ENCODE results near the gene ABI2. TPM values are rescaled to one million over a fixed set of nuclear protein-coding genes. Genes with fewer than 3 reads are reported as not detected.
"Not testable (repeated sequence)": the region's sequence is repeated elsewhere in the genome, so short reads cannot be mapped to it uniquely, and the experiment has no call there.

Gene ABI2
- total RNA-seq (2014; rRNA removed; shearing (Covaris generic)), result 37.2 and 50.4 TPM in 2 replicates

DNA sequence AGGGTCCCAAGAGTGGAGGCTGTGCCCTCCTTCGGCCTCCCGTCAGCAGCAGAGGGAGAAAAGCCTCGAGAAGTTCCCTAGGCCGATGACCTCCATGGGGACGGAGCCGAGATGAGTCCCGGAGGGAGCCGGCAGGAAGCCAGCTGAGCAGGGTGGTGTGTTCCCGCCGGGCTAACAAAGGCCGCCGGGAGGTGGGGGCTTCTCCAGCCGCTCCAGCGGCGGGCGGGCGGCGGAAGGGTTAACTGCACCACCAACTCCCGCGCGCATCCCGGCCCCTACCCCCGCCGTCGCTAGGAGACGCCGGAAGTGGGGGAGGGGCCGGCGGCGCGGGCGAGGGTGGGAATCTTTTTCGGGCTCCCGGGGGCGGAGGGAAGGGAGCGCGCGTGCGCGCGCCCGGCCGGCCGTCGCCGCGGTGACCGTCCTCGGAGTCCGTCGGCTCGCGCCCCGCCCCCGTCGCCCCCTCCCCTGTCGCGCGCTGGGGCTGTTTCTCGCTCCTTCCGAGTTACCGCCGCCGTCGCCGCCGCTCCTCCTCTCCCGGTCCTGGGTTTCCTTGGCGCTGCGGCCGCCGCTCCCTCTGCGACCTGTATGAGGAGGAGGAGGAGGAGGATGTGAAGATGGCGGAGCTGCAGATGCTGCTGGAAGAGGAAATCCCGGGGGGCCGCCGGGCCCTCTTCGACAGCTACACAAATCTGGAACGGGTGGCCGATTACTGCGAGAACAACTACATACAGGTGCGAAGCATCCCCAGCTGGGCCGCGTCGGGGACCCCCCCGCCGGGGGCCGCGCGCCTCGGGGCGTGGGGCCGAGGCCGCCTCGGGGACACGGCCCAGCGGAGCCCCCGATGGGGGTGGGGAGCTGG is at the start of gene ABI2:
Gene ABI2, plus strand, starts transcription at position 494 of the 859 bp plus-strand sequence. Its CDS starts 121 bp downstream, at position 615.
- peak; percentile 80 for DNase-seq (ENCODE audit: low read depth)

DNA sequence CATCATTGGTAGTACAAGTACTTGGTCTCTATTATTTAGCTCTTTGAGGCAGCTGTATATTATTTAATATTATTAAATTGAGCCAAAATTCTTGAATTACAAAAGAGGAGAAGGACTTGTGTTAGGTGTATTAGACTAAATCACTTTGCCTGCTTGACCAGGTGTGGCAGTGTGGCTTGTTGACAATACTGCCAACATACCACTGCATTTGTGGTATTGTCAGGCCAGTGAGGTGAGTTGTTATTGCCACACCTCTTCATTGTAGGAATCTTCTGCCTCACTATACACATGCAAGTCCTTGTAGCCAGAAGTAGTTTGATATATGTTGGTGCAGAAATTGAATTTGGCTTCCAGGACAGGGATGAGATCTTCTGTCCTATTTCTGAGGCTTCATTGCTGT is 48.9 kb upstream of the ABI2 start:
- peak; percentile 9 for DNase-seq (ENCODE audit: low read depth)

DNA sequence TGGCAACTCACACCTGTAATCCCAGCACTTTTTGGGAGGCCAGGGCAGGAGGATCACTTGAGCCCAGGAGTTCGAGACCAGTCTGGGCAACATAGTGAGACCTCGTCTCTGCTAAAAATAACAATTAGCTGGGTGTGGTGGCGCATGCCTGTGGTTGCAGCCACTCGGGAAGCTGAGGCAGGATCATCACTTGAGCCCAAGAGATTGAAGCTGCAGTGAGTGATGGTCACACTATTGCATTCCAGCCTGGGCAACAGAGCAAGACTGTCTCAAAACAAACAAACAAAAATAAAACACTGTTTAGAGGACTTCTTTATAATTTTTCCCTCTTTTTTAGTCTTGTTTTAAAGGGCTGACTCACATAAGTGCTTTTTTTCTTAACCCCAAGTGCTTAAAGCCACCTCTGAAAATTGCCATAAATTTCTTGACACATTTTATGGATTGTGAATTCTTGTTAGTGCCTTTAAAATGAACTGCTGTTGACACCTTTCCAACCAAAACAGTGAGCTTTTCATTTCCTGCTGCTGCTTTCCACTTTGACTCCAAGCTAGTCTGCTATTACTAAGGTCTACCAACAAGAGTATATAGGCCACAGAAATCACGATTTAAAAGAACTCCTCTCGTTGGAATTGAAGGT is 47.6 kb upstream of the ABI2 start:
- DNase-seq (ENCODE audit: low read depth), result peak; percentile 63

GRCh38 chr2:203282101-203282500 is 46.1 kb upstream of the ABI2 start:
- no peak for DNase-seq (ENCODE audit: low read depth)

GRCh38 chr2:203286532-203286931 is 41.7 kb upstream of the ABI2 start:
- DNase-seq (ENCODE audit: low read depth), result no peak

DNA sequence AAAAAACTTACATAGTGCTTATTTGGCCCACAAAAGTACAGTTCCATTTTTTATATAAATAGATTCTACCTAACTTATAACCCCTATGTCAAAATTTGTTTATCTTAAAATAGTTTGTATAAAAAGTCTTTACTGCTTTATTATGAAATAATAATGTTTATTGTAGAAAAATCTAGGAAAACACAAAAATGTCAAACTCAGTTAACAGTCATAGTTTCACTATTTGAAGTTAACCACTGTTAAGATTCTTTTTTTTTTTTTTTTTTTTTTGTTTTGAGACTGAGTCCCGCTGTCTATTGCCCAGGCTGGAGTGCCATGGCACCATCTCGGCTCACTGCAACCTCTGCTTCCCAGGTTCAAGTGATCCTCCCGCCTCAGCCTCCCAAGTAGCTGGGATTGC is 26.5 kb upstream of the ABI2 start:
- peak; percentile 7 for DNase-seq (ENCODE audit: low read depth)

DNA sequence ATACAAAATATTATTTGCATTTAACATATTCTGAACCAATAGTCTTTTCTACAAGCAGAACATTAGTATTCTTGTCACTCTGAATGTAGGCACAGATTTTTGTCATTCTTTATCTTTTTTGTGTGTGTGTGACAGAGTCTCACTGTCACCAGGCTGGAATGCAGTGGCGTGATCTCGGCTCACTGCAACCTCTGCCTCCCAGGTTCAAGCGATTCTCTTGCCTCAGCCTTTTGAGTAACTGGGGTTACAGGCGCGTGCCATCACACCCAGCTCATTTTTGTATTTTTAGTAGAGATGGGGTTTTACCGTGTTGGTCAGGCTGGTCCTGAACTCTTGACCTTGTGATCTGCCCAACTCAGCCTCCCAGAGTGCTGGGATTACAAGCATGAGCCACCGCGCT is 25.6 kb upstream of the ABI2 start:
- peak; percentile 13 for DNase-seq (ENCODE audit: low read depth)

DNA sequence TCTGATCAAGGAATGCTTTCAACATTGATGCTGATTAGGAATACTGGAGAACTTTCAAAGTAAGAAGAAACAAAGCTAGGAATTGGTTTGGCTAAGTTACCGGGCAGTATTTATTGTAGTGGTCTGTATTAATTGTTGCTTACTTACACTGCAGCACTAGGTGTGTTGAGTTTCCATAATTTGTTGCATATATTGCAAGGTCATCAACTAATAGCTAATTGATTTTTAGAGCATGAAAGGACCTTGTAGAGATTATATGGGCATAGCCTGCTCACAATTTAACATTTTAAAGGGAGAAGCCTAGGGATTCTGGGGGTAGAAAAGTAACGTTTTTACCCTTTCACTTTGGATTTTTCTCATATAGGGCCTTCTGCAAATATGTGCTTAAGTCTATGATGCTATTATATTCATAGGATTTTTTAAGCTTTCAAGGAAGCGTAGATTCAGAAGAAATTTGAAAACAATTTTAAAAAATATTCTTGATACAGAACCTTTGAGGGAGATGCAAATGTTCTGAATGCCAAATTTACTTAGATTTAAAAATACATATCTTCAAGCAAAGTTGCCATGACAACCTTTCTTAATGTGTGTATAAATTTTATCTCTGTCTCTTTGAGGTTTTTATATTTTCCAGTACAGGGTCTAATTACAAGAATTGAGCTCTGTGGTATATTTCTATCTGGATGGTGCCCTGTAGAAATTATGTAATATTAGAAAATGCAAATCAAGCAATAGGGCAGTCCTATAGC is 17.3 kb upstream of the ABI2 start:
- DNase-seq (ENCODE audit: low read depth), result no peak

- DNase-seq (ENCODE audit: low read depth), result no peak
Observed at GRCh38 chr2:203326356-203326755, 1.8 kb upstream of the ABI2 start.

- no peak for DNase-seq (ENCODE audit: low read depth)
Observed at GRCh38 chr2:203327582-203327900, 653 bp upstream of the ABI2 start.

DNA sequence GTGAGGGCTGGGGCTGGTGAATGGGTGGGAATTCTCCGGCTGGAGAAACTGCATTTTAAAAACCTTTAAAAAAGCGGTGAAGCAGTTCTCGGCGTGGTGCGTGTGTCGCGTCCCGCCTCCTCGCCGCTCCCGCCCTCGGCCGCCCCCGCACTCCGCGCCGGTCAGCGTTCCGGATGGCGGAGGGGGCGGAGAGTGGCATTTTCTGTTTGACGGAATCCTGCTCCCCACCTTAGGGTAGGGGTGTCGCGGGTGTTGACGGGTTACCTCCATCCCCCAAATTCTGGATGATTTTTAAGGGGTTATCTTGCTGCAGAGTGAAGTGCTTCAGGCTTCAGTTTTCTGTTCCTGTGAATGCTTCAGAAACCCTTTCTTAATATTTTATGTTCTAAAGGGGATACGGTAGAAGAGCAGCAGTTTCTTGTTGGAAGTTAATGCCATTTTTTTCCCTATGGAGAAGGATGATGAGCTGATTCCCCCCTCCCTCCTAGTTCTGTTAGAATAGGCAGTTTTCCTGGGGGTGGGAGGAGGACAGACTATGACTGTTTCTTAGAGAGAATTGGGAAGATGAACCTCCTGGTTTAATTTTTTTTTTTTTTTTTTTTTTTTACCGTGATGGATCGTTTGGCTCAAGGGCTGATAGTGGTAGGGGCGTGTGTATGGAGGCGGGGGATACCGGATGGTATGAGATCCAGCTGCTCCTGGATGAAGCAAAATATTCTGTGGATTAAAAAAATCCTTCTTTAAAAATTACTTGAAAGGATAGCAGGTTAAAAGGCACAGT is 756 bp downstream of the ABI2 start:
- DNase-seq (ENCODE audit: low read depth), result peak; percentile 44

- peak; percentile 16 for DNase-seq (ENCODE audit: low read depth)
Observed at GRCh38 chr2:203330434-203330833, 2.2 kb downstream of the ABI2 start.

DNA sequence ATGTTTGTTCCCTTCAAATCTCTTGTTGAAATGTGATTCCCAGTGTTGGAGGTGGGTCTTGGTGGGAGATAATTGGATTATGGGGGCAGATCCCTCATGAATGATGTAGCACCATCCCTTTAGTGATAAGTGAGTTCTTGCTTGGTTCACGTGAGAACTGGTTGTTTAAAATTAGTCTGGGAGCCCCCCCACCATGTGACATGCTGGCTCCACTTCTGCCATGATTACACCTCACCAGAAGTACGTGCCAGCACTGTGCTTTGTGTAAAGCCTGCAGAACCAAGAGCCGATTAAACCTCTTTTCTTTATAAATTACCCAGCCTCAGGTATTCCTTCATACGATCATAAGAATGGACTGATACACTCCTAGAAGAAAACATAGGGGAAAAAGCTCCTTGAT is 10.1 kb downstream of the ABI2 start:
- DNase-seq (ENCODE audit: low read depth), result no peak

GRCh38 chr2:203340791-203341487 is 12.7 kb downstream of the ABI2 start:
- peak; percentile 97 for DNase-seq (ENCODE audit: low read depth)

DNA sequence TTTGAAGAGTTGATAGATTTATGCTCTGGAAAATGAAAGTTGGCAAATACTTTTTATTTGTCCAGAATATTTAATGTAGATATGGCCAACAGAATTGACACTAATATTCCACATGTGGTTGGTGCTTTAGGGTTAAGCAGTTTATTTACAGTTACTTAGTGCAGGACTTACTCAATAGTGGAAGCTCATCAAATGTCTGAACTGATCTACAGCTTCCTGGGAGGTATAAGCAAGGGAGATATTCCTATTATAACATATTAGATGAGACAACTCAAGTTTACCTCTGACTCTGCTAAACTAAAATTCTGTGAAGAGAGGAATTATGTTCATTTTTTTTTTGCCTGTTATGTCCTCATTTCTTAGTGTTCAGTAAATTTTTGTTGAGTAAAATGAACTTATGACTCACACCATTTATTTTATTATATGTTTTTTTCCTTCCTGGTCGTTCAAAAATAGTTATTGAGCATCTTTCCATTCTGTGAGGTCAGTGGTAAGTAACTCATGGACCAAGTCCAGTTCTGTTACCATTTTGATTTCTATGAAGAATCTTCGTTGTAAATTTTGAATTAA is 13.6 kb downstream of the ABI2 start:
- no peak for DNase-seq (ENCODE audit: low read depth)

DNA sequence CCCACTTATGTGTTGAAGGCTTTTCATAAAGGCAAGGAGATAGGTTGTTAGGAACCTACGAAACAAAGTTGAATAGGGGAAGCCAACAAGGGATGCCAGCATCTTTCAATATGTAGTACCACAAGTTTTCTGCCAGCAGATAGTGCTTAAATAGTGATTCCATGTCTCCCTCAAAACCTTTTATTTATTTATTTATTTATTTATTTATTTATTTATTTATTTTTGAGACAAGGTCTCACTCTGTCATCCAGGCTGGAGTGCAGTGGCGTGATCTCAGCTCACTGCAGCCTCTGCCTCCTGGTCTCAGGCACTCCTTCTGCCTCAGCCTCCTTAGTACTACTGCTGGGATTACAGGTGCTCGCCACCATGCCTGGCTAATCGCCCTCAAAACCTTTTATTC is 14.2 kb downstream of the ABI2 start:
- not testable (repeated sequence) for DNase-seq (ENCODE audit: low read depth)

DNA sequence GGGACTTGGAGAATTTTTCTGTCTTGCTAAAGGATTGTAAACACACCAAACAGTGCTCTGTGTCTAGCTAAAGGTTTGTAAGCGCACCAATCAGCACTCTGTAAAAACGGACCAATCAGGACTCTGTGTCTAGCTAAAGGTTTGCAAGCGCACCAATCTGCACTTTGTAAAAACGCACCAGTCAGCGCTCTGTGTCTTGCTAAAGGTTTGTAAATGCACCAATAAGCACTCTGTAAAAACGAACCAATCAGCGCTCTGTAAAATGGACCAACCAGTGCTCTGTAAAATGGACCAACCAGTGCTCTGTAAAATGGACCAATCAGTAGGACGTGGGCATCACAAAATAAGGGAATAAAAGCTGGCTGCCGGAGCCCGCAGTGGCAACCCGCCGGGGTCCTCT is 16.5 kb downstream of the ABI2 start:
- no peak for DNase-seq (ENCODE audit: low read depth)

DNA sequence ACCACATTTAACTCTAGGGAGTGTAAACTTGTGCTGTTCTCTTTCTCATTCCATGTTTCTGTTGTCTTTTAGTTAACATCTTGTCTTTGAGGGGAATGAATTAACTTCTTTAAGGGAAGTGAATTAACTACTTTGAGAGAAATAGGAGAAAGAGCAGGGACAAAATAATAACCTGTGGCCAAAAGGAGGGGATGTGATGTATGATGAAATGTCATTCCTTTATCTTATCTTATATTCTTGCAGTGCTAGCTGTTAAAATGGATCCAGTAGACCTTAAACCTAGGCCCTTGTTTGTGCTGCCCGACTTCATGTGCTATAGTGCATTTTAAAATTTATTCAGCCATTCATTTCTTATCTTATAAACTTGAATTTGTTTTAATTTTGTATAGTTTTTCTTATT is 18.4 kb downstream of the ABI2 start:
- DNase-seq (ENCODE audit: low read depth), result no peak

- DNase-seq (ENCODE audit: low read depth), result no peak
Observed at GRCh38 chr2:203347375-203347774, 19.2 kb downstream of the ABI2 start.

- DNase-seq (ENCODE audit: low read depth), result no peak
Observed at GRCh38 chr2:203352604-203353255, 24.5 kb downstream of the ABI2 start.
